ENCODE results near the gene XK. TPM values are rescaled to one million over a fixed set of nuclear protein-coding genes. Genes with fewer than 3 reads are reported as not detected.

Gene XK
- total RNA-seq, 4 donors from 2014 or later: under 0.01 to 0.22 (median 0.10) TPM

GRCh38 chrX:37678574-37678973 lies 7.0 kb upstream of the XK start:
- TF ChIP-seq POLR2A (IDR thresholded peaks at IDR 0.05) (no peak), EP300 (IDR thresholded peaks at IDR 0.05) (no peak), CTCF (IDR thresholded peaks at IDR 0.05) (no peak)
- Histone ChIP-seq H3K4me1 (no peaks in the 10 kb centered on the region), H3K36me3 (no peaks in the 10 kb centered on the region), H3K9me3 (no peaks in the 10 kb centered on the region), H3K27me3 (peaks cover 0 to 8% of the 10 kb centered on the region in 2 donors), H3K4me3 (no peak overlapping the region), H3K27ac (no peak overlapping the region)
- DNase-seq (ENCODE audit: low spot score in 2 of 2): no peak
- WGBS, 2 donors: 88 to 100% methylated on average over 1 of the region's 1 CpG

- no peak for DNase-seq (ENCODE audit: low spot score in 2 of 2)
- H3K36me3 ChIP-seq: no peaks in the 10 kb centered on the region
- no peak overlapping the region for H3K27ac ChIP-seq
- 54 to 100% methylated on average over 1 of the region's 1 CpG for WGBS, 2 donors
- H3K9me3 ChIP-seq: no peaks in the 10 kb centered on the region
- peaks cover 0 to 3% of the 10 kb centered on the region in 2 donors for H3K27me3 ChIP-seq
- TF ChIP-seq POLR2A (IDR thresholded peaks at IDR 0.05) (no peak), EP300 (IDR thresholded peaks at IDR 0.05) (no peak), CTCF (IDR thresholded peaks at IDR 0.05) (no peak)
- no peaks in the 10 kb centered on the region for H3K4me1 ChIP-seq
- no peak overlapping the region for H3K4me3 ChIP-seq
Measured at GRCh38 chrX:37679230-37679629, 6.4 kb upstream of the XK start.

- H3K27me3 ChIP-seq: no peaks in the 10 kb centered on the region
- no peak overlapping the region for H3K27ac ChIP-seq
- no peaks in the 10 kb centered on the region for H3K4me1 ChIP-seq
- WGBS, 2 donors: 83 to 100% methylated on average over 1 of the region's 1 CpG
- TF ChIP-seq EP300 (IDR thresholded peaks at IDR 0.05) (no peak), POLR2A (IDR thresholded peaks at IDR 0.05) (no peak), CTCF (IDR thresholded peaks at IDR 0.05) (no peak)
- no peak overlapping the region for H3K4me3 ChIP-seq
- H3K9me3 ChIP-seq: no peaks in the 10 kb centered on the region
- DNase-seq (ENCODE audit: low spot score in 2 of 2): no peak
- H3K36me3 ChIP-seq: no peaks in the 10 kb centered on the region
Measured at GRCh38 chrX:37679888-37680287, 5.7 kb upstream of the XK start.

- Histone ChIP-seq H3K4me1 (peaks cover 0 to 3% (median 0%) of the 10 kb centered on the region in 4 donors), H3K9me3 (no peaks in the 10 kb centered on the region), H3K4me3 (no peak overlapping the region), H3K36me3 (no peaks in the 10 kb centered on the region), H3K27me3 (no peaks in the 10 kb centered on the region), H3K27ac (no peak overlapping the region)
- no peak for TF ChIP-seq POLR2A (IDR thresholded peaks at IDR 0.05)
- no peak for TF ChIP-seq EP300 (IDR thresholded peaks at IDR 0.05)
- no peak for DNase-seq (ENCODE audit: low spot score in 2 of 2)
Measured at GRCh38 chrX:37684426-37684825, 1.2 kb upstream of the XK start.

GRCh38 chrX:37684973-37685372 lies 618 bp upstream of the XK start:
- DNase-seq (ENCODE audit: low spot score in 2 of 2): no peak
- 83 to 87% methylated on average over 3 of the region's 3 CpGs for WGBS, 2 donors
- Histone ChIP-seq H3K27me3 (no peaks in the 10 kb centered on the region), H3K4me1 (peaks cover 0 to 3% (median 0%) of the 10 kb centered on the region in 4 donors), H3K27ac (peak overlapping the region in 1 of 4 donors; percentile 59), H3K9me3 (no peaks in the 10 kb centered on the region), H3K36me3 (no peaks in the 10 kb centered on the region), H3K4me3 (peak overlapping the region in 2 of 4 donors; percentile 42 to 61)
- no peak for TF ChIP-seq POLR2A (IDR thresholded peaks at IDR 0.05)
- no peak for TF ChIP-seq CTCF (IDR thresholded peaks at IDR 0.05)
- TF ChIP-seq EP300 (IDR thresholded peaks at IDR 0.05): no peak
